Measurements from ENCODE around the gene SND1. TPM values are rescaled to one million over a fixed set of nuclear protein-coding genes. Genes with fewer than 3 reads are reported as not detected.

The SND1 gene
- total RNA-seq, 4 donors from 2014 or later: 62.0 to 89.4 (median 82.1) TPM

DNA sequence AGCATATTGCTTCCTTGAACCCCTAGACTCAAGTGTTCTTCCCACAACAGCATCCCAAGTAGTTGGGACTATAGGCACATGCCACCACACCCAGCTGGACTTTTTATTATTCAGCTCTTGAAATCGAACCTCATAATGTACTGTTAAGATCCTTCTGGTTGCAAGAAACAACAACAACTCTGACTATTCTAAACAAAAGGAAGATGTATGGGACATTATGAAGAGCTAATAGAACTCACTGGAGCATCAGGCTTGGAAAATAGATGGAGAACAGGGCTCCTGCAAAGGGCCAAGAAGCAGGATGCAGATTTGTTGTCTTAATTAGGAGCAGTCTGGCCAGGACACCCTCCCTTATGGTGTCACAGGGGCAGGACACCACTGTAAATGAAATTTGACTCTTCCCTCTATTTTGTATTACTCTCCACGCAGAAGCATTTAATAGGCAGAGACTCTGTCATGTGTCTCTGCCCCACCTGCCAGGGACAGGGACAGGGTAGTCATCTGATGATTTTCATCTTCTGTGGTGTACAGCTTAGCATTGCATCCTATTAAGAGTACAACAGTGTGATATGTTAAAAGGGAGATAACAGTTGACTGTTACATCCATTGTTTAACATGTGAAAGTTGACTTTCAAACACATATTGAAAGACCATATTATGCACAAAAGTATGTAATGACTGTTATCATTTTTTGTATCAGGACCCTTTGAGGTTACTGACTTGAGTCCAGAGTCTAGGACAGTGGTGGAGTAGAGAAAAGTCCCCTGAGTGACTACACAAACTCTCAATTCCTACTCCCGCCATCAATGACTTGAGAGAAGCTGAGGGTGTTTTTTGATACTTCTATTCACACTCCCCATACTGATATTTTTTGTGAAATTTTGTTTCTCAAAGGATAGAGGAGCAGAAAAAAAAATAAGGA lies 222.0 kb downstream of the SND1 start:
- H3K4me3 ChIP-seq (ENCODE audit: low read depth, poor library complexity, severe bottlenecking): no peak overlapping the region
- DNase-seq (ENCODE audit: low spot score in 2 of 2): no peak
- WGBS, 2 donors: 61 to 92% methylated on average over 3 of the region's 3 CpGs
- no peak for TF ChIP-seq POLR2A (IDR thresholded peaks at IDR 0.05)
- TF ChIP-seq, protein P1, sequence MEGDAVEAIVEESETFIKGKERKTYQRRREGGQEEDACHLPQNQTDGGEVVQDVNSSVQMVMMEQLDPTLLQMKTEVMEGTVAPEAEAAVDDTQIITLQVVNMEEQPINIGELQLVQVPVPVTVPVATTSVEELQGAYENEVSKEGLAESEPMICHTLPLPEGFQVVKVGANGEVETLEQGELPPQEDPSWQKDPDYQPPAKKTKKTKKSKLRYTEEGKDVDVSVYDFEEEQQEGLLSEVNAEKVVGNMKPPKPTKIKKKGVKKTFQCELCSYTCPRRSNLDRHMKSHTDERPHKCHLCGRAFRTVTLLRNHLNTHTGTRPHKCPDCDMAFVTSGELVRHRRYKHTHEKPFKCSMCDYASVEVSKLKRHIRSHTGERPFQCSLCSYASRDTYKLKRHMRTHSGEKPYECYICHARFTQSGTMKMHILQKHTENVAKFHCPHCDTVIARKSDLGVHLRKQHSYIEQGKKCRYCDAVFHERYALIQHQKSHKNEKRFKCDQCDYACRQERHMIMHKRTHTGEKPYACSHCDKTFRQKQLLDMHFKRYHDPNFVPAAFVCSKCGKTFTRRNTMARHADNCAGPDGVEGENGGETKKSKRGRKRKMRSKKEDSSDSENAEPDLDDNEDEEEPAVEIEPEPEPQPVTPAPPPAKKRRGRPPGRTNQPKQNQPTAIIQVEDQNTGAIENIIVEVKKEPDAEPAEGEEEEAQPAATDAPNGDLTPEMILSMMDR (IDR thresholded peaks at IDR 0.05): no peak
- intact Hi-C loops (cut with DNase I; ENCODE audit: low total_unique reads): no loop called here

DNA sequence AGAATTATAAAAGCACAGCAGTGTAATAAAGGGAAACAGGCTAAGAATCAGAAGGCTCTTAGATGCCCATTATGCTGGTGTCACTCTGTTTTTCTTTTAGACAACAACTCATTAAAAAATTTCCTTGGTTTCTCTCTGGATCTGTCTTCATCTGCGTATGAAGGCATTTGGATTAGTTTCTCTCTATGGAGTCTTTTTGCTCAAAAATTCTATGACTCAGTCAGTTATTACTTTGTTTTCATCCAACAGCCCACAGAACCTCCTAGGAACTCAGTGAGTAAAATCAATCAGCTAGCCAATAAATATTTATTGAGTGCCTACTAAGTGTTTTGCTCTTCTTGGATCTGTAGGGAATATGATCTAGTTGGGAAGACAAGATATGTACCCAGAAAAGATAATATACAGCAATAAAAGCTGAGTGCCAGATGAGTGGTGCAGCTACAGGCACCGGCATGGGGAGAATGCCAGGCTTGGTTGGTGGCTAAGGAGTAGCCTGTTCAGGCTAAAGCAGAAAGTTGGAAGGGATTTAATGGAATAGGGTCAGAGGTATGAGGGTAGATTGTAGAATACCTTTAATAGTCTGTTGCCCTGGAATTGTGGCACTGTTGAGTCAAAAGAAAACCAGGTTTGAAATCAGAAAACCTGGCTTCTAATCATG lies 223.1 kb downstream of the SND1 start:
- no peak for DNase-seq (ENCODE audit: low spot score in 2 of 2)
- TF ChIP-seq, protein P1 (IDR thresholded peaks at IDR 0.05): no peak
- no peak for TF ChIP-seq POLR2A (IDR thresholded peaks at IDR 0.05)
- 76 to 77% methylated on average over 2 of the region's 2 CpGs for WGBS, 2 donors

DNA sequence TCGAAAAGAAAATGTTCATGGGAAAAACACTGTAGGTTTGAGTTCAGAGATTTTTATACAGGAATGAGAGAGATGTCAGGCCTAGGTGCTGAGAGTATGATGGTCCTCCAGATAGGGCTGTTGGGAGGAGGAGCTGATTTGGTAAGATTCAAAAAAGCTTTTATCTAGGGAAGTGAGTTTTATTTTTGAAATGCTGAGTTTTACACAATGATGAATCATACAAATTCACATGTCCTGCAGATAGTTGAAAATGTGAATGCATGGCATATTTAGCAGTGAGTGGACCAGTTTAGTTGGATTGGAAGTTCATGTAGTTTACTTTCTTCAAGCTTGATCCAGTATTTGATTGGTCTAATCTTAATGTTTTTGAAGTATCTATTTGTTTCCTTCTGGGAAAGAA lies 224.4 kb downstream of the SND1 start:
- WGBS, 2 donors: 88 to 93% methylated on average over 1 of the region's 1 CpG
- TF ChIP-seq, protein P1 (IDR thresholded peaks at IDR 0.05): no peak
- TF ChIP-seq POLR2A (IDR thresholded peaks at IDR 0.05): no peak
- intact Hi-C loops (cut with DNase I; ENCODE audit: low total_unique reads): no loop called here
- no peak overlapping the region for H3K4me3 ChIP-seq (ENCODE audit: low read depth, poor library complexity, severe bottlenecking)
- no peak for DNase-seq (ENCODE audit: low spot score in 2 of 2)

More for the DNA sequence above, 223.1 kb downstream of the SND1 start:
- intact Hi-C loops (cut with DNase I; ENCODE audit: low total_unique reads): no loop called here
- no peak overlapping the region for H3K4me3 ChIP-seq (ENCODE audit: low read depth, poor library complexity, severe bottlenecking)

DNA sequence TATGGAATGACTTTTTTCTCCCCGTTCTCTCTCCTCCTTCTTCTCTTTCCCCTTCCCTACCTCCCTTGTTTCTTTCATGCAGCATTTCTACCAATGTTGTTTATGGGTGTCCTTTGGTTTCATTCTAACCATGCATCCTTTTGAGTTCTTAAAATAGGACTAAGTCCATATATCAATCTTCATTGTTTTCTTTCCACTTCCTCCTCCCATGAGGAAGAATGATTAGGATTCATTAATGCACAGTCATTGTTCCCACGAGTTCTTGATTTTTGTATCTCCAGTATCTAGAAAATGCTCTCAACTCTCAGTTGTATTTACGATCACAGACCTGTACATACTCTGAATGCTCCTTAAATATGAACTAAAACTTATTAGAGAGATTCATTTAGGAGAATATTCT lies 226.0 kb downstream of the SND1 start:
- TF ChIP-seq, protein P1 (IDR thresholded peaks at IDR 0.05): no peak
- TF ChIP-seq POLR2A (IDR thresholded peaks at IDR 0.05): no peak
- no peak for DNase-seq (ENCODE audit: low spot score in 2 of 2)
- WGBS, 2 donors: 81 to 85% methylated on average over 3 of the region's 3 CpGs
- no peak overlapping the region for H3K4me3 ChIP-seq (ENCODE audit: low read depth, poor library complexity, severe bottlenecking)
- intact Hi-C loops (cut with DNase I; ENCODE audit: low total_unique reads): no loop called here

DNA sequence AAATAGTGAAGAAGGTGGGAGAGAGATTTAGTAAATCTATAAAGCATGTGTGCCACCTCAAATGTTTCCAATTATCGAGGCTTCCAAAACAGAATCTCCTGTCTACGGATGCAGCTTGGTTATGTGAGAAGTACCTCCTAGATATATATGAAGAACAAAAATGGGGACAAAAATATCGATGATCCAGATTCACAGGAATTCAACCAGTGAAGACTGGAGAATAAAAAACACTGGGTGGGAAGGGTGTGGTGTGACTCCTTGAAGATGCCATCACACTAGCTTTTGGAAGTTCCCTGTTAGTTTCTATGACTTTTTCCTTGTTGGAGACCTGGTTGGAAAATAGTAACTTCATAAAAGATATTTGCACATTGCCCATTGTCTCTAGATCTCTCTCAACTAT lies 226.8 kb downstream of the SND1 start:
- 93 to 98% methylated on average over 3 of the region's 3 CpGs for WGBS, 2 donors
- intact Hi-C loops (cut with DNase I; ENCODE audit: low total_unique reads): no loop called here
- no peak for TF ChIP-seq POLR2A (IDR thresholded peaks at IDR 0.05)
- TF ChIP-seq, protein P1 (IDR thresholded peaks at IDR 0.05): no peak
- DNase-seq (ENCODE audit: low spot score in 2 of 2): no peak
- no peak overlapping the region for H3K4me3 ChIP-seq (ENCODE audit: low read depth, poor library complexity, severe bottlenecking)
